Stomach (tissue), 4 donors: ENCODE results near the gene PNMA1.

Source experiments
- EP300 ChIP-seq: sonication (generic); formaldehyde crosslinking; IDR thresholded peaks from one replicate; pipeline ENCODE4 v1.6.1; 2017; ENCODE audit warnings: antibody characterized with exemption
- POLR2A ChIP-seq, 4 donors: fragments of 450-650 bp; IDR thresholded peaks; one replicate each; pipeline ENCODE4 v1.6.1; 2016; ENCODE audit warnings: antibody characterized with exemption in 4 of 4, control low read depth in 2 of 4, mild to moderate bottlenecking in 1 of 4, moderate library complexity in 1 of 4
- TF ChIP-seq, protein P1 (sequence below), 7 experiments: fragments of 450-650 bp in 4 of 7; fragments of 200-600 bp in 3 of 7; sonication (generic) in 3 of 7; IDR thresholded peaks; one replicate each; pipeline ENCODE4 v1.5.1; 2016 to 2019; ENCODE audit warnings: antibody characterized with exemption in 7 of 7, control low read depth in 2 of 7, mild to moderate bottlenecking in 1 of 7

DNA sequence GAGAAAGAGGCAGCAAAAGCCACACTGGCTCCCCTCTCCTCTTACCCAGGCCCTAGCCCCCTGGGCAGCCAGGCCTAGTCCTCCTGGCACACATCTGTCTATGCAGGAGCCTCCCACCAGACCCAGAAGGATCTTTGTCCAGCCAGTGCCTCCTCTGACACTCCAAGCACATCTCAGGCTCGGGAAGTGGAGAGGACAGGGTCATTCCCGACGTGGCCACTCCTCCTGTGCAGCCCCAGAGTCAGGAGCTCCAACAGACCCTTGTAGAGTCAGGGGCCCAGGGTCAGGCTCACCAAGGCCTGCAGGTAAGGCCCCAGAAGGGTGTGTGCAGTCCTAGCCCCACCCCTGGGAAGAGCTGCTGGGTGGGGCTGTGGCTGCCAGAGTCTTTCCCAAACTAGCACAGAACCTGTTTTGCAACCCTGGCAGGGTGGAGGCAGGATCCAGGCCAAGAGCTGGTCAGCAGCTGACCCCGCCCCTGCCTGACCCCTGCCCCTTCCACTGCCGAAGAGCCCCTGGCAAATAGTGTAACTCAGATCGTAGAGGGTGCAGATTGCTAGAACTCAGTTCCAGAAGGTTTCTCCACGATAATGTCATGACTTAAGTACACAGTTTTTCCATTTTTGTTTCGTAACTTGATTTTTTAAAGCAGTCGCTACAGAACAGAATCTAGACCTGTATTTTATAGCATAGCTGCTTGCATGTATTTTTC lies 26.6 kb upstream of the PNMA1 start:
- TF ChIP-seq POLR2A (IDR thresholded peaks at IDR 0.05) = no peak
- TF ChIP-seq, protein P1, sequence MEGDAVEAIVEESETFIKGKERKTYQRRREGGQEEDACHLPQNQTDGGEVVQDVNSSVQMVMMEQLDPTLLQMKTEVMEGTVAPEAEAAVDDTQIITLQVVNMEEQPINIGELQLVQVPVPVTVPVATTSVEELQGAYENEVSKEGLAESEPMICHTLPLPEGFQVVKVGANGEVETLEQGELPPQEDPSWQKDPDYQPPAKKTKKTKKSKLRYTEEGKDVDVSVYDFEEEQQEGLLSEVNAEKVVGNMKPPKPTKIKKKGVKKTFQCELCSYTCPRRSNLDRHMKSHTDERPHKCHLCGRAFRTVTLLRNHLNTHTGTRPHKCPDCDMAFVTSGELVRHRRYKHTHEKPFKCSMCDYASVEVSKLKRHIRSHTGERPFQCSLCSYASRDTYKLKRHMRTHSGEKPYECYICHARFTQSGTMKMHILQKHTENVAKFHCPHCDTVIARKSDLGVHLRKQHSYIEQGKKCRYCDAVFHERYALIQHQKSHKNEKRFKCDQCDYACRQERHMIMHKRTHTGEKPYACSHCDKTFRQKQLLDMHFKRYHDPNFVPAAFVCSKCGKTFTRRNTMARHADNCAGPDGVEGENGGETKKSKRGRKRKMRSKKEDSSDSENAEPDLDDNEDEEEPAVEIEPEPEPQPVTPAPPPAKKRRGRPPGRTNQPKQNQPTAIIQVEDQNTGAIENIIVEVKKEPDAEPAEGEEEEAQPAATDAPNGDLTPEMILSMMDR (IDR thresholded peaks at IDR 0.05) = no peak
- TF ChIP-seq EP300 = no peak
